GM12878 (cell line): ENCODE data around the gene IDH3A. TPM values are rescaled to one million over a fixed set of nuclear protein-coding genes. Genes with fewer than 3 reads are reported as not detected.

ENCODE experiments used
- BCL11A ChIP-seq: IDR thresholded peaks from 2 replicates; pipeline ENCODE4 v1.6.1; 2011; ENCODE audit warnings: low read depth, low read length
- CEBPB ChIP-seq, 2 experiments: fragments of 150-350 bp in 1 of 2; IDR thresholded peaks; 2 replicates each; pipeline ENCODE4 v1.6.1; 2012 to 2014; ENCODE audit warnings: low read depth in 2 of 2, low read length in 2 of 2, borderline replicate concordance in 1 of 2, inconsistent platforms in 1 of 2
- CHD2 ChIP-seq: IDR thresholded peaks from 2 replicates; pipeline ENCODE4 v1.6.1; 2011; ENCODE audit warnings: low read depth, low read length, improper control_type of control experiment, borderline replicate concordance
- MEF2A ChIP-seq: IDR thresholded peaks from 2 replicates; pipeline ENCODE4 v1.6.1; 2011; ENCODE audit warnings: low read depth, mild to moderate bottlenecking, low read length, moderate library complexity; ENCODE audit not compliant: insufficient read depth
- MEF2B ChIP-seq: fragments of 450-650 bp; IDR thresholded peaks from 2 replicates; pipeline ENCODE4 v1.6.1; 2018; ENCODE audit warnings: mild to moderate bottlenecking, moderate library complexity; ENCODE audit not compliant: partially characterized antibody, poor library complexity, severe bottlenecking
- MTA2 ChIP-seq: fragments of 450-650 bp; IDR thresholded peaks from 2 replicates; pipeline ENCODE4 v1.6.1; 2016; ENCODE audit warnings: low read depth, mild to moderate bottlenecking, moderate library complexity
- NFYA ChIP-seq: IDR thresholded peaks from 2 replicates; pipeline ENCODE4 v1.6.1; 2011; ENCODE audit warnings: low read depth, mild to moderate bottlenecking, low read length, improper control_type of control experiment, borderline replicate concordance
- SUZ12 ChIP-seq: fragments of 200-600 bp; sonication (generic); IDR thresholded peaks from one replicate; pipeline ENCODE4 v1.6.1; 2018; ENCODE audit warnings: antibody characterized with exemption, mild to moderate bottlenecking; ENCODE audit not compliant: unreplicated experiment
- TAF1 ChIP-seq: IDR thresholded peaks from 2 replicates; pipeline ENCODE4 v1.6.1; 2011; ENCODE audit warnings: mild to moderate bottlenecking, low read depth, low read length, borderline replicate concordance
- TCF12 ChIP-seq: IDR thresholded peaks from 2 replicates; pipeline ENCODE4 v1.6.1; 2011; ENCODE audit warnings: low read depth, mild to moderate bottlenecking, low read length
- TCF7 ChIP-seq: IDR thresholded peaks from 2 replicates; pipeline ENCODE4 v1.6.1; 2014; ENCODE audit warnings: antibody characterized with exemption, borderline replicate concordance
- ZNF24 ChIP-seq: fragments of 450-650 bp; IDR thresholded peaks from 2 replicates; pipeline ENCODE4 v1.6.1; 2017; ENCODE audit warnings: antibody characterized with exemption, mild to moderate bottlenecking
- ZNF274 ChIP-seq: IDR thresholded peaks from one replicate; pipeline ENCODE4 v1.8.0; 2011; ENCODE audit not compliant: insufficient read length, insufficient read depth
- polyA plus RNA-seq, 11 experiments: library from polyadenylated mRNA; depleted of rRNA in 4 of 11; unstranded in 6 of 11; stranded (reverse) in 5 of 11; fragments of >200 nt; fragmentation: Nextera tagmentation in 4 of 11; fragmentation: Illumina TruSeq in 1 of 11; extraction: Ambion mirVana in 4 of 11; extraction: Trizol in 1 of 11; gene quantifications; 1 replicate in 1 of 11; 2 replicates in 10 of 11; pipeline versions ENCODE4 v1.2.1 to v1.2.3, GENCODE V29; 2011 to 2016; ENCODE audit warnings: inconsistent platforms in 2 of 11, missing spikeins in 2 of 11, low read depth in 1 of 11
- total RNA-seq, 4 experiments: library from RNA; depleted of rRNA in 3 of 4; stranded (reverse); fragments of >200 nt in 3 of 4; fragmentation: Illumina TruSeq in 1 of 4; extraction: Trizol in 1 of 4; gene quantifications; 2 replicates each; pipeline versions ENCODE4 v1.2.1 to v1.2.3, GENCODE V29; 2013 to 2021
- TF ChIP-seq, protein P1 (sequence below): fragments of 450-650 bp; IDR thresholded peaks from 2 replicates; pipeline ENCODE4 v1.6.1; 2016; ENCODE audit warnings: mild to moderate bottlenecking, moderate library complexity, borderline replicate concordance
- TF ChIP-seq, protein P2 (sequence below): fragments of 450-650 bp; IDR thresholded peaks from 2 replicates; pipeline ENCODE4 v1.6.1; 2018; ENCODE audit warnings: borderline replicate concordance, mild to moderate bottlenecking; ENCODE audit not compliant: partially characterized antibody
- TF ChIP-seq, protein P3 (sequence below): fragments of 450-650 bp; IDR thresholded peaks from 2 replicates; pipeline ENCODE4 v1.6.1; 2014; ENCODE audit warnings: mild to moderate bottlenecking
- TF ChIP-seq, protein P4 (sequence below): IDR thresholded peaks from 2 replicates; pipeline ENCODE4 v1.6.1; 2011; ENCODE audit warnings: mild to moderate bottlenecking, low read depth, low read length, moderate library complexity; ENCODE audit not compliant: insufficient replicate concordance
- TF ChIP-seq, protein P5 (sequence below), 3 experiments: IDR thresholded peaks in 2 of 3; conservative IDR thresholded peaks in 1 of 3; 2 replicates each; pipeline ENCODE4 v1.5.1; 2011; ENCODE audit warnings: low read depth in 3 of 3, low read length in 3 of 3, mild to moderate bottlenecking in 3 of 3, control low read depth in 2 of 3, moderate library complexity in 2 of 3, inconsistent platforms in 1 of 3, mixed read lengths in 1 of 3; ENCODE audit not compliant: control insufficient read depth in 2 of 3, insufficient read depth in 1 of 3; ENCODE audit errors: extremely low read depth in 1 of 3

Gene IDH3A
- total and polyA plus RNA-seq, 10 of the 15 experiments (the other 5 are each of a cell fraction or from before 2014, with no cell fraction given), result 83.9 to 254 (median 195) TPM

DNA sequence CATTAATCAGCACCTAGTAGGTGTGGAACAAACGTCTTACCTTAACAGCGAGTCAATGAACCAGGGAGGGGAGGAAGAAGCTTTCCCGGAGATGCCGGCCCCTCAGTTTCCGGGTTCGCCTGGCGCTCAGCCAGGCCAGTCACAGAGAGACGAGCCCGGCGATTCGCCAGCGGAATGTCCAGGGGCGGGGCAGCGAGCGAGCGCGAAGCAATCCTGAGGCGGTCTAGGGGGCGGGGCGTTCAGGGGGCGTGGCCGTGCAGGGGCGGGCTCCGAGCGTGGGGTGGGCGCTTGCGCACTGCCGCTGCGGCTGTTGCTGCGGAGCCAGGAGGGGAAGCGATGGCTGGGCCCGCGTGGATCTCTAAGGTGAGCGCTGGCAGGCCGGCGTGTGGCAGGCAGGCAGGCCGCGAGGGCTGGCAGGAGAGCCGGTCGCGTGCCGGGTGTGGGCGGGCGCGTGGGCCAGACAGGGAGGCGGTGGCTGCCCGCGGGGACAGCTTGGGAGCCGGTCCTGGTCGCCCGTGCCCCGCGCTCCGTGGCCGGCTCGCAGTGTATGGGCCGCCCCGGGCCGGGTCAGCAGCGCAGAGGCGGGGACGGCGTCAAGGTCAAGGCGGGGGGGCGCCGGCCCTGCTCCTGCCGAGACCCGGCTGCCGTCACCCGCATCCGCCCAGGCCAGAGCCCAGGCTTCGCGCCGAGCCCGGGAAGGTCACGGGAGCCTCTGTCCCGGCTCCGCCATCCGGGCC is at the start of gene IDH3A (continued):
- no peak for TF ChIP-seq SUZ12
- TF ChIP-seq, protein P1, sequence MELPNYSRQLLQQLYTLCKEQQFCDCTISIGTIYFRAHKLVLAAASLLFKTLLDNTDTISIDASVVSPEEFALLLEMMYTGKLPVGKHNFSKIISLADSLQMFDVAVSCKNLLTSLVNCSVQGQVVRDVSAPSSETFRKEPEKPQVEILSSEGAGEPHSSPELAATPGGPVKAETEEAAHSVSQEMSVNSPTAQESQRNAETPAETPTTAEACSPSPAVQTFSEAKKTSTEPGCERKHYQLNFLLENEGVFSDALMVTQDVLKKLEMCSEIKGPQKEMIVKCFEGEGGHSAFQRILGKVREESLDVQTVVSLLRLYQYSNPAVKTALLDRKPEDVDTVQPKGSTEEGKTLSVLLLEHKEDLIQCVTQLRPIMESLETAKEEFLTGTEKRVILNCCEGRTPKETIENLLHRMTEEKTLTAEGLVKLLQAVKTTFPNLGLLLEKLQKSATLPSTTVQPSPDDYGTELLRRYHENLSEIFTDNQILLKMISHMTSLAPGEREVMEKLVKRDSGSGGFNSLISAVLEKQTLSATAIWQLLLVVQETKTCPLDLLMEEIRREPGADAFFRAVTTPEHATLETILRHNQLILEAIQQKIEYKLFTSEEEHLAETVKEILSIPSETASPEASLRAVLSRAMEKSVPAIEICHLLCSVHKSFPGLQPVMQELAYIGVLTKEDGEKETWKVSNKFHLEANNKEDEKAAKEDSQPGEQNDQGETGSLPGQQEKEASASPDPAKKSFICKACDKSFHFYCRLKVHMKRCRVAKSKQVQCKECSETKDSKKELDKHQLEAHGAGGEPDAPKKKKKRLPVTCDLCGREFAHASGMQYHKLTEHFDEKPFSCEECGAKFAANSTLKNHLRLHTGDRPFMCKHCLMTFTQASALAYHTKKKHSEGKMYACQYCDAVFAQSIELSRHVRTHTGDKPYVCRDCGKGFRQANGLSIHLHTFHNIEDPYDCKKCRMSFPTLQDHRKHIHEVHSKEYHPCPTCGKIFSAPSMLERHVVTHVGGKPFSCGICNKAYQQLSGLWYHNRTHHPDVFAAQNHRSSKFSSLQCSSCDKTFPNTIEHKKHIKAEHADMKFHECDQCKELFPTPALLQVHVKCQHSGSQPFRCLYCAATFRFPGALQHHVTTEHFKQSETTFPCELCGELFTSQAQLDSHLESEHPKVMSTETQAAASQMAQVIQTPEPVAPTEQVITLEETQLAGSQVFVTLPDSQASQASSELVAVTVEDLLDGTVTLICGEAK, result peak; percentile 60; the same call in 1 of the 2 replicates
- TF ChIP-seq ZNF274, result no peak
- TF ChIP-seq ZNF24, result no peak
- TF ChIP-seq, protein P2, sequence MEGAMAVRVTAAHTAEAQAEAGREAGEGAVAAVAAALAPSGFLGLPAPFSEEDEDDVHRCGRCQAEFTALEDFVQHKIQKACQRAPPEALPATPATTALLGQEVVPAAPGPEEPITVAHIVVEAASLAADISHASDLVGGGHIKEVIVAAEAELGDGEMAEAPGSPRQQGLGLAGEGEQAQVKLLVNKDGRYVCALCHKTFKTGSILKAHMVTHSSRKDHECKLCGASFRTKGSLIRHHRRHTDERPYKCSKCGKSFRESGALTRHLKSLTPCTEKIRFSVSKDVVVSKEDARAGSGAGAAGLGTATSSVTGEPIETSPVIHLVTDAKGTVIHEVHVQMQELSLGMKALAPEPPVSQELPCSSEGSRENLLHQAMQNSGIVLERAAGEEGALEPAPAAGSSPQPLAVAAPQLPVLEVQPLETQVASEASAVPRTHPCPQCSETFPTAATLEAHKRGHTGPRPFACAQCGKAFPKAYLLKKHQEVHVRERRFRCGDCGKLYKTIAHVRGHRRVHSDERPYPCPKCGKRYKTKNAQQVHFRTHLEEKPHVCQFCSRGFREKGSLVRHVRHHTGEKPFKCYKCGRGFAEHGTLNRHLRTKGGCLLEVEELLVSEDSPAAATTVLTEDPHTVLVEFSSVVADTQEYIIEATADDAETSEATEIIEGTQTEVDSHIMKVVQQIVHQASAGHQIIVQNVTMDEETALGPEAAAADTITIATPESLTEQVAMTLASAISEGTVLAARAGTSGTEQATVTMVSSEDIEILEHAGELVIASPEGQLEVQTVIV, result peak; percentile 59
- peak; percentile 84; the same call in 1 of the 2 replicates for TF ChIP-seq TAF1
- no peak for TF ChIP-seq NFYA
- TF ChIP-seq, protein P3, sequence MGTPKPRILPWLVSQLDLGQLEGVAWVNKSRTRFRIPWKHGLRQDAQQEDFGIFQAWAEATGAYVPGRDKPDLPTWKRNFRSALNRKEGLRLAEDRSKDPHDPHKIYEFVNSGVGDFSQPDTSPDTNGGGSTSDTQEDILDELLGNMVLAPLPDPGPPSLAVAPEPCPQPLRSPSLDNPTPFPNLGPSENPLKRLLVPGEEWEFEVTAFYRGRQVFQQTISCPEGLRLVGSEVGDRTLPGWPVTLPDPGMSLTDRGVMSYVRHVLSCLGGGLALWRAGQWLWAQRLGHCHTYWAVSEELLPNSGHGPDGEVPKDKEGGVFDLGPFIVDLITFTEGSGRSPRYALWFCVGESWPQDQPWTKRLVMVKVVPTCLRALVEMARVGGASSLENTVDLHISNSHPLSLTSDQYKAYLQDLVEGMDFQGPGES, result no peak
- TF ChIP-seq MTA2, result no peak
- no peak for TF ChIP-seq TCF7
- TF ChIP-seq BCL11A, result no peak
- no peak for TF ChIP-seq CEBPB (IDR thresholded peaks at IDR 0.05; ENCODE audit: borderline replicate concordance in 1 of 2, low read depth in 2 of 2, low read length in 2 of 2)
- no peak for TF ChIP-seq MEF2B
- TF ChIP-seq, protein P4, sequence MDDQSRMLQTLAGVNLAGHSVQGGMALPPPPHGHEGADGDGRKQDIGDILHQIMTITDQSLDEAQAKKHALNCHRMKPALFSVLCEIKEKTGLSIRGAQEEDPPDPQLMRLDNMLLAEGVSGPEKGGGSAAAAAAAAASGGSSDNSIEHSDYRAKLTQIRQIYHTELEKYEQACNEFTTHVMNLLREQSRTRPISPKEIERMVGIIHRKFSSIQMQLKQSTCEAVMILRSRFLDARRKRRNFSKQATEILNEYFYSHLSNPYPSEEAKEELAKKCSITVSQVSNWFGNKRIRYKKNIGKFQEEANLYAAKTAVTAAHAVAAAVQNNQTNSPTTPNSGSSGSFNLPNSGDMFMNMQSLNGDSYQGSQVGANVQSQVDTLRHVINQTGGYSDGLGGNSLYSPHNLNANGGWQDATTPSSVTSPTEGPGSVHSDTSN, result no peak
- TF ChIP-seq CHD2, result no peak
- TF ChIP-seq TCF12, result 0 out of 2 replicates have a peak, but pooled peaks have one; percentile 2
- TF ChIP-seq, protein P5, sequence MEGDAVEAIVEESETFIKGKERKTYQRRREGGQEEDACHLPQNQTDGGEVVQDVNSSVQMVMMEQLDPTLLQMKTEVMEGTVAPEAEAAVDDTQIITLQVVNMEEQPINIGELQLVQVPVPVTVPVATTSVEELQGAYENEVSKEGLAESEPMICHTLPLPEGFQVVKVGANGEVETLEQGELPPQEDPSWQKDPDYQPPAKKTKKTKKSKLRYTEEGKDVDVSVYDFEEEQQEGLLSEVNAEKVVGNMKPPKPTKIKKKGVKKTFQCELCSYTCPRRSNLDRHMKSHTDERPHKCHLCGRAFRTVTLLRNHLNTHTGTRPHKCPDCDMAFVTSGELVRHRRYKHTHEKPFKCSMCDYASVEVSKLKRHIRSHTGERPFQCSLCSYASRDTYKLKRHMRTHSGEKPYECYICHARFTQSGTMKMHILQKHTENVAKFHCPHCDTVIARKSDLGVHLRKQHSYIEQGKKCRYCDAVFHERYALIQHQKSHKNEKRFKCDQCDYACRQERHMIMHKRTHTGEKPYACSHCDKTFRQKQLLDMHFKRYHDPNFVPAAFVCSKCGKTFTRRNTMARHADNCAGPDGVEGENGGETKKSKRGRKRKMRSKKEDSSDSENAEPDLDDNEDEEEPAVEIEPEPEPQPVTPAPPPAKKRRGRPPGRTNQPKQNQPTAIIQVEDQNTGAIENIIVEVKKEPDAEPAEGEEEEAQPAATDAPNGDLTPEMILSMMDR (IDR thresholded peaks at IDR 0.05 in 2 of 3, conservative IDR thresholded peaks at IDR 0.05 in 1 of 3; ENCODE audit: control insufficient read depth in 2 of 3, extremely low read depth in 1 of 3, insufficient read depth in 1 of 3, low read depth in 3 of 3, low read length in 3 of 3), result no peak
- no peak for TF ChIP-seq MEF2A
